KMS-11 (cell line): Measurements from ENCODE around the gene MYO1C.
A peak's percentile ranks its signal among the peaks of the same experiment; 100 is the strongest.

Experiments
- H2AFZ ChIP-seq: fragments of 200-600 bp; sonication (generic); 2 replicates; pipeline ENCODE4 v1.6.1; 2016; ENCODE audit warnings: antibody characterized with exemption, mixed run types, low read depth
- H3K27ac ChIP-seq: fragments of 200-600 bp; sonication (generic); 2 replicates; pipeline ENCODE4 v1.6.1; 2016; ENCODE audit warnings: mild to moderate bottlenecking, mixed run types
- H3K27me3 ChIP-seq: fragments of 200-600 bp; sonication (generic); 2 replicates; pipeline ENCODE4 v1.6.1; 2017; ENCODE audit warnings: mild to moderate bottlenecking, low read depth, mixed run types, moderate library complexity; ENCODE audit not compliant: insufficient read depth
- H3K36me3 ChIP-seq: fragments of 200-600 bp; sonication (generic); 2 replicates; pipeline ENCODE4 v1.6.1; 2017; ENCODE audit warnings: mild to moderate bottlenecking, mixed run types; ENCODE audit not compliant: insufficient read depth
- H3K4me1 ChIP-seq: fragments of 200-600 bp; sonication (generic); 2 replicates; pipeline ENCODE4 v1.6.1; 2016; ENCODE audit warnings: mild to moderate bottlenecking, low read depth, mixed run types; ENCODE audit not compliant: poor library complexity, severe bottlenecking
- H3K4me2 ChIP-seq: fragments of 200-600 bp; sonication (generic); 2 replicates; pipeline ENCODE4 v1.7.0; 2016; ENCODE audit warnings: mild to moderate bottlenecking, mixed run types
- H3K4me3 ChIP-seq: fragments of 200-600 bp; sonication (generic); IDR thresholded peaks from 2 replicates; pipeline ENCODE4 v1.6.1; 2017; ENCODE audit warnings: low read depth, low read length, mixed read lengths; ENCODE audit not compliant: insufficient read depth
- H3K79me2 ChIP-seq: fragments of 200-600 bp; sonication (generic); 2 replicates; pipeline ENCODE4 v1.6.1; 2016; ENCODE audit warnings: low read depth, mixed run types; ENCODE audit not compliant: insufficient read depth
- H3K9ac ChIP-seq: fragments of 200-600 bp; sonication (generic); 2 replicates; pipeline ENCODE4 v1.6.1; 2016; ENCODE audit warnings: mild to moderate bottlenecking, mixed run types
- H4K20me1 ChIP-seq: fragments of 200-600 bp; sonication (generic); 2 replicates; pipeline ENCODE4 v1.6.1; 2016; ENCODE audit warnings: mild to moderate bottlenecking, mixed run types; ENCODE audit not compliant: insufficient read depth
- CTCF ChIP-seq: fragments of 200-600 bp; sonication (generic); conservative IDR thresholded peaks from 2 replicates; pipeline ENCODE4 v1.6.1; 2017; ENCODE audit warnings: low read depth, mild to moderate bottlenecking, antibody characterized with exemption, low read length, moderate library complexity, mixed read lengths

Gene MYO1C

GRCh38 chr17:1492249-1493206 is at the start of gene MYO1C:
TSS of gene MYO1C (minus strand) at chr17:1492686. CDS start at chr17:1492487, 199 bp downstream.
- no peak within 1 kb of the TSS for H3K4me3 ChIP-seq
- H3K27me3 ChIP-seq: no peaks in the 10 kb centered on the region
- no peak for TF ChIP-seq CTCF
- peak within 1 kb of the TSS; percentile 64 for H2AFZ ChIP-seq
- H3K79me2 ChIP-seq: no peaks in the 10 kb centered on the region
- peaks cover 11% of the 10 kb centered on the region for H3K4me1 ChIP-seq
- H3K9ac ChIP-seq: no peak within 1 kb of the TSS
- no peaks in the 10 kb centered on the region for H3K36me3 ChIP-seq
- no peaks in the 10 kb centered on the region for H4K20me1 ChIP-seq
- no peak within 1 kb of the TSS for H3K27ac ChIP-seq
- H3K4me2 ChIP-seq: peak within 1 kb of the TSS; percentile 82

GRCh38 chr17:1541367-1541904 is 49.0 kb upstream of the MYO1C start:
- no peaks in the 10 kb centered on the region for H4K20me1 ChIP-seq
- no peaks in the 10 kb centered on the region for H3K27me3 ChIP-seq
- no peak for TF ChIP-seq CTCF
- H3K4me2 ChIP-seq: no peak overlapping the region
- no peak overlapping the region for H2AFZ ChIP-seq
- no peak overlapping the region for H3K9ac ChIP-seq
- H3K4me1 ChIP-seq: no peaks in the 10 kb centered on the region
- H3K4me3 ChIP-seq: no peak overlapping the region
- H3K79me2 ChIP-seq: no peaks in the 10 kb centered on the region
- H3K36me3 ChIP-seq: no peaks in the 10 kb centered on the region
- H3K27ac ChIP-seq: no peak overlapping the region

GRCh38 chr17:1539811-1540210 is 47.3 kb upstream of the MYO1C start:
- H2AFZ ChIP-seq: no peak overlapping the region
- TF ChIP-seq CTCF: no peak
- H4K20me1 ChIP-seq: no peaks in the 10 kb centered on the region
- no peak overlapping the region for H3K27ac ChIP-seq
- no peak overlapping the region for H3K9ac ChIP-seq
- no peaks in the 10 kb centered on the region for H3K4me1 ChIP-seq
- no peaks in the 10 kb centered on the region for H3K79me2 ChIP-seq
- H3K4me3 ChIP-seq: no peak overlapping the region
- no peaks in the 10 kb centered on the region for H3K36me3 ChIP-seq
- H3K27me3 ChIP-seq: no peaks in the 10 kb centered on the region
- H3K4me2 ChIP-seq: no peak overlapping the region

GRCh38 chr17:1535737-1536136 is 43.3 kb upstream of the MYO1C start:
- H3K36me3 ChIP-seq: no peaks in the 10 kb centered on the region
- H3K9ac ChIP-seq: no peak overlapping the region
- H3K79me2 ChIP-seq: no peaks in the 10 kb centered on the region

More at GRCh38 chr17:1535737-1536136, 43.3 kb upstream of the MYO1C start:
- no peaks in the 10 kb centered on the region for H4K20me1 ChIP-seq
- no peak overlapping the region for H3K4me3 ChIP-seq
- H3K27me3 ChIP-seq: no peaks in the 10 kb centered on the region
- no peaks in the 10 kb centered on the region for H3K4me1 ChIP-seq
- H3K4me2 ChIP-seq: no peak overlapping the region
- H3K27ac ChIP-seq: no peak overlapping the region
- TF ChIP-seq CTCF: no peak
- no peak overlapping the region for H2AFZ ChIP-seq
